ENCODE data around the gene STK31.

- no peak for TF ChIP-seq EZH2 (IDR thresholded peaks at IDR 0.05; ENCODE audit: borderline replicate concordance)
- TF ChIP-seq, protein P1, sequence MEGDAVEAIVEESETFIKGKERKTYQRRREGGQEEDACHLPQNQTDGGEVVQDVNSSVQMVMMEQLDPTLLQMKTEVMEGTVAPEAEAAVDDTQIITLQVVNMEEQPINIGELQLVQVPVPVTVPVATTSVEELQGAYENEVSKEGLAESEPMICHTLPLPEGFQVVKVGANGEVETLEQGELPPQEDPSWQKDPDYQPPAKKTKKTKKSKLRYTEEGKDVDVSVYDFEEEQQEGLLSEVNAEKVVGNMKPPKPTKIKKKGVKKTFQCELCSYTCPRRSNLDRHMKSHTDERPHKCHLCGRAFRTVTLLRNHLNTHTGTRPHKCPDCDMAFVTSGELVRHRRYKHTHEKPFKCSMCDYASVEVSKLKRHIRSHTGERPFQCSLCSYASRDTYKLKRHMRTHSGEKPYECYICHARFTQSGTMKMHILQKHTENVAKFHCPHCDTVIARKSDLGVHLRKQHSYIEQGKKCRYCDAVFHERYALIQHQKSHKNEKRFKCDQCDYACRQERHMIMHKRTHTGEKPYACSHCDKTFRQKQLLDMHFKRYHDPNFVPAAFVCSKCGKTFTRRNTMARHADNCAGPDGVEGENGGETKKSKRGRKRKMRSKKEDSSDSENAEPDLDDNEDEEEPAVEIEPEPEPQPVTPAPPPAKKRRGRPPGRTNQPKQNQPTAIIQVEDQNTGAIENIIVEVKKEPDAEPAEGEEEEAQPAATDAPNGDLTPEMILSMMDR (IDR thresholded peaks at IDR 0.05; ENCODE audit: poor library complexity), result no peak
These were observed 803 bp upstream of the STK31 start for GRCh38 chr7:23709081-23709750.
